Neural progenitor cell (in vitro differentiated cells): ENCODE results near the gene EHD2. TPM values are rescaled to one million over a fixed set of nuclear protein-coding genes. Genes with fewer than 3 reads are reported as not detected.
"Not testable (repeated sequence)": the region's sequence is repeated elsewhere in the genome, so short reads cannot be mapped to it uniquely, and the experiment has no call there.

Experiments used
- DNase-seq: peaks from one replicate; pipeline ENCODE4 v3.0.0-alpha.2; 2016; ENCODE audit warnings: low spot score
- H2AFZ ChIP-seq: fragments of 200-600 bp; sonication (generic); replicated peaks from 2 replicates; pipeline ENCODE4 v1.6.1; 2016; ENCODE audit warnings: antibody characterized with exemption
- H3F3A ChIP-seq: fragments of 200-600 bp; sonication (generic); 2 replicates; pipeline ENCODE4 v1.6.1; 2016; ENCODE audit warnings: antibody characterized with exemption, low read depth
- H3K27ac ChIP-seq: fragments of 200-600 bp; sonication (generic); 2 replicates; pipeline ENCODE4 v1.5.1; 2016; ENCODE audit warnings: mild to moderate bottlenecking
- H3K27me3 ChIP-seq: fragments of 200-600 bp; sonication (generic); 2 replicates; pipeline ENCODE4 v1.6.1; 2016; ENCODE audit warnings: mild to moderate bottlenecking, moderate library complexity
- H3K36me3 ChIP-seq: fragments of 200-600 bp; sonication (generic); 2 replicates; pipeline ENCODE4 v1.5.1; 2016
- H3K4me1 ChIP-seq: fragments of 200-600 bp; sonication (generic); 2 replicates; pipeline ENCODE4 v1.6.1; 2016; ENCODE audit warnings: mixed run types
- H3K4me2 ChIP-seq: fragments of 200-600 bp; sonication (generic); 2 replicates; pipeline ENCODE4 v1.6.1; 2016
- H3K4me3 ChIP-seq: fragments of 200-600 bp; sonication (generic); 2 replicates; pipeline ENCODE4 v1.5.1; 2016
- H3K79me2 ChIP-seq: fragments of 200-600 bp; sonication (generic); 2 replicates; pipeline ENCODE4 v1.6.1; 2016; ENCODE audit warnings: low read depth
- H3K9ac ChIP-seq: fragments of 200-600 bp; sonication (generic); 2 replicates; pipeline ENCODE4 v1.6.1; 2016
- H3K9me3 ChIP-seq: fragments of 200-600 bp; sonication (generic); 2 replicates; pipeline ENCODE4 v1.5.1; 2016; ENCODE audit warnings: low read depth
- H4K20me1 ChIP-seq: fragments of 200-600 bp; sonication (generic); 2 replicates; pipeline ENCODE4 v1.6.1; 2016; ENCODE audit warnings: low read depth
- H3K27ac Mint-ChIP-seq: 3 replicates; pipeline ENCODE4 v1.8.0; 2021; ENCODE audit warnings: mixed read lengths
- H3K27me3 Mint-ChIP-seq: 2 replicates; pipeline ENCODE4 v1.8.0; 2022; ENCODE audit warnings: low read depth, mild to moderate bottlenecking, inconsistent platforms, moderate library complexity, mixed read lengths; ENCODE audit not compliant: insufficient read depth
- H3K36me3 Mint-ChIP-seq: 3 replicates; pipeline ENCODE4 v1.8.0; 2021; ENCODE audit warnings: mixed read lengths
- H3K4me1 Mint-ChIP-seq: 3 replicates; pipeline ENCODE4 v1.8.0; 2021; ENCODE audit warnings: mixed read lengths
- H3K4me3 Mint-ChIP-seq: 3 replicates; pipeline ENCODE4 v1.8.0; 2021; ENCODE audit warnings: mild to moderate bottlenecking, moderate library complexity, mixed read lengths
- H3K9me3 Mint-ChIP-seq: 3 replicates; pipeline ENCODE4 v1.8.0; 2020; ENCODE audit warnings: mixed read lengths
- EZH2 ChIP-seq: fragments of 200-600 bp; sonication (generic); IDR thresholded peaks from 2 replicates; pipeline ENCODE4 v1.6.1; 2017; ENCODE audit warnings: antibody characterized with exemption, mild to moderate bottlenecking, moderate library complexity
- EZH2phosphoT487 ChIP-seq: fragments of 200-600 bp; sonication (generic); IDR thresholded peaks from 2 replicates; pipeline ENCODE4 v1.6.1; 2017; ENCODE audit warnings: antibody characterized with exemption
- total RNA-seq: library from RNA; depleted of rRNA; stranded (reverse); fragments of >200 nt; gene quantifications from 2 replicates; pipeline ENCODE4 v1.2.3, GENCODE V29; 2015; ENCODE audit warnings: low replicate concordance
- TF ChIP-seq, protein P1 (sequence below): fragments of 200-600 bp; sonication (generic); IDR thresholded peaks from 2 replicates; pipeline ENCODE4 v1.5.1; 2017; ENCODE audit warnings: antibody characterized with exemption, mild to moderate bottlenecking

The EHD2 gene
- total RNA-seq, 1 donor from 2014 or later = 1.5 TPM

DNA sequence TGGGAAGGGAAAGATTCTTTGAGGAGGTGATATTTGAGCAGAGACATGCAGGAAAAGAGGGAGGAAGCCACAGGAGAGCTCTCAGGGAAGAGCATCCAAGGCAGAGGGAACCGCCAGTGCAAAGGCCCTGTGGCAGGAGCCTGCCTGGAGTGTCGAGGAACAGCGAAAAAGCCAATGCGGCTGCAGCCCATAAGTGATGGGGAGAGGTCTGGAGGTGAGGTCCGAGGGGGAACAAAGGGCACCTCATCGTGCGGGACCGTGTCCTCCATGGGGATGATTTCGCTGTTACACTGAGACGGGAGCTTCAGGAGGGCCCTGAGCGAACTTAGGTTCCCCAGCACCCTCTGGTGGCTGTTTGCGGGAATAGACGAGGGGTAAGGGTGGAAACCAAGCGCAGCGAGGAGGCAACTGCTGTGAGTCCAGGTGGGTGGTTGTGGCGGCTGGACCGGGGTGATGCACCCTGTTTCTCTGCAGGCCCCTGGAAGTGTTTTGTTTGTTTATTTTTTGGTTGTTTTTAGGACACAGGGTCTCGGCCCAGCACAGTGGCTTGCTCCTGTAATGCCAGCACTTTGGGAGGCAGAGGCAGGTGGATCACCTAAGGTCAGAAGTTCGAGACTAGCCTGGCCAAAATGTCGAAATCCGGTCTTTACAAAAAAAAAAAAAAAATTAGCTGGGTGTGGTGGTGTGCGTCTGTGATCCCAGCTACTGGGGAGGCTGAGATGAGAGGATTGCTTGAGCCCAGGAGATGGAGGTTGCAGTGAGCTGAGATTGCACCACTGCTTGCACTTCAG is 5.9 kb upstream of the EHD2 start:
- peak; percentile 88 for DNase-seq

DNA sequence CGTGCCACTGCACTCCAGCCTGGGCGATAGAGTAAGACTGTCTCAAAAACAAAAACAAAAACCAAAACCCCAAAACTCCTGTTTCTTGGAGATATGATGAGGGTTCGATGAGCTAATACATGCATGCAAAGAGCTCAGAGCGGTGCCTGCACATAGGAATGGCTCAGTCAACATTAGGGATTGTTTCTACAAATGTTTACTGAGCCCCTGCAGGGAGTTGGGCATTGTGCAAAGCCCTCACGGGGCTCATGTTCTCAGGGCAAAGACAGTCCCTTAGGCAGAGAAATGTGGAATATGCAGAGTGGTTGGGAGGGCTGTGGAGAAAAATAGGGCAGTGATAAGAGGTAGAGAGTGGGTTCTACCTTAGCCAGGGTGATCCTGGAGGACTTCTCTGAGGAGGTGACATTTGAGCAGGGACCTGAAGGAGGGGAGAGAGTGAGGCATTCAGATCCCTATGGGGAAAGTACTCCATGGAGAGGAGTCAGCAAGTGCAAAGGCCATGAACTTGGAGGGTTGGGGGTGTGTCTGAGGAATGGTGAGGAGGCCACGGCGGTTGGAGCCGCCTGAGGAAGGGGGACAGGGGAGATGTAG is 1.5 kb upstream of the EHD2 start:
- Histone ChIP-seq H3K27me3 (peaks cover 6% of the 10 kb centered on the region), H3K79me2 (no peaks in the 10 kb centered on the region), H2AFZ (no peak overlapping the region), H3K9me3 (no peaks in the 10 kb centered on the region), H3K4me3 (no peak overlapping the region), H3K4me2 (no peak overlapping the region), H3K36me3 (no peaks in the 10 kb centered on the region), H3K4me1 (no peaks in the 10 kb centered on the region), H4K20me1 (no peaks in the 10 kb centered on the region), H3F3A (peaks cover 5% of the 10 kb centered on the region), H3K27ac (no peak overlapping the region), H3K9ac (no peak overlapping the region)
- Mint-ChIP-seq H3K36me3 (no peaks in the 10 kb centered on the region), H3K27me3 (peaks cover 29% of the 10 kb centered on the region), H3K9me3 (peaks cover 21% of the 10 kb centered on the region), H3K27ac (no peak overlapping the region), H3K4me3 (peak overlapping the region; percentile 69), H3K4me1 (no peaks in the 10 kb centered on the region)
- DNase-seq = no peak
- TF ChIP-seq EZH2phosphoT487 (no peak), EZH2 (no peak)
- TF ChIP-seq, protein P1, sequence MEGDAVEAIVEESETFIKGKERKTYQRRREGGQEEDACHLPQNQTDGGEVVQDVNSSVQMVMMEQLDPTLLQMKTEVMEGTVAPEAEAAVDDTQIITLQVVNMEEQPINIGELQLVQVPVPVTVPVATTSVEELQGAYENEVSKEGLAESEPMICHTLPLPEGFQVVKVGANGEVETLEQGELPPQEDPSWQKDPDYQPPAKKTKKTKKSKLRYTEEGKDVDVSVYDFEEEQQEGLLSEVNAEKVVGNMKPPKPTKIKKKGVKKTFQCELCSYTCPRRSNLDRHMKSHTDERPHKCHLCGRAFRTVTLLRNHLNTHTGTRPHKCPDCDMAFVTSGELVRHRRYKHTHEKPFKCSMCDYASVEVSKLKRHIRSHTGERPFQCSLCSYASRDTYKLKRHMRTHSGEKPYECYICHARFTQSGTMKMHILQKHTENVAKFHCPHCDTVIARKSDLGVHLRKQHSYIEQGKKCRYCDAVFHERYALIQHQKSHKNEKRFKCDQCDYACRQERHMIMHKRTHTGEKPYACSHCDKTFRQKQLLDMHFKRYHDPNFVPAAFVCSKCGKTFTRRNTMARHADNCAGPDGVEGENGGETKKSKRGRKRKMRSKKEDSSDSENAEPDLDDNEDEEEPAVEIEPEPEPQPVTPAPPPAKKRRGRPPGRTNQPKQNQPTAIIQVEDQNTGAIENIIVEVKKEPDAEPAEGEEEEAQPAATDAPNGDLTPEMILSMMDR = no peak

More for the DNA sequence above, 5.9 kb upstream of the EHD2 start:
- H3K27ac Mint-ChIP-seq = no peak overlapping the region
- Histone ChIP-seq H4K20me1 (no peaks in the 10 kb centered on the region), H3F3A (peaks cover 5% of the 10 kb centered on the region), H3K27me3 (no peaks in the 10 kb centered on the region), H3K36me3 (no peaks in the 10 kb centered on the region), H3K79me2 (no peaks in the 10 kb centered on the region), H3K27ac (no peak overlapping the region), H3K4me2 (no peak overlapping the region), H3K9me3 (no peaks in the 10 kb centered on the region), H3K4me1 (no peaks in the 10 kb centered on the region), H3K9ac (no peak overlapping the region), H3K4me3 (no peak overlapping the region), H2AFZ (no peak overlapping the region)
- H3K4me1 Mint-ChIP-seq = no peaks in the 10 kb centered on the region
- peaks cover 6% of the 10 kb centered on the region for H3K36me3 Mint-ChIP-seq
- TF ChIP-seq EZH2 (no peak), EZH2phosphoT487 (no peak)
- TF ChIP-seq, protein P1 = peak; percentile 77
- H3K4me3 Mint-ChIP-seq = peak overlapping the region; percentile 52
- peaks cover 17% of the 10 kb centered on the region for H3K27me3 Mint-ChIP-seq
- no peaks in the 10 kb centered on the region for H3K9me3 Mint-ChIP-seq

DNA sequence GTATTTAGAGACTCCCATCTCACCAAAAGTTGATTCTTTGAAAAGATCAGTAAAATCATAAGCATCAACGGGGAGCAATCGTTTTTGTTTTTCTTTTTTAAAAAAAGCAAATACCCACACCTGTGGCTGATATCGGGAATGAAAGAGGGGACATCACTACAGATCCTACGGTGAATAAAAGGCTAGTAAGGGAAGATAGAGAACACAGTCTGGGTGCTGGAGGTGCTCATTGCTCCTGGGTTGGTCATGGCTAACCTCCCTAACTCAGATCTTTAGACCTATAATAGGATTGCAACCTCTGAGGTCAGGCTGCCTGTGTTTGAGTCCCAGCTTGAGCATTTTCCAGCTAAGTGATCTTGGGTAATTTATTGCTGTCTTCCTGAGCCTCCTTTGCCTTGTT is 1.1 kb downstream of the EHD2 start:
- Mint-ChIP-seq H3K27ac (no peak overlapping the region), H3K9me3 (peaks cover 21% of the 10 kb centered on the region)

DNA sequence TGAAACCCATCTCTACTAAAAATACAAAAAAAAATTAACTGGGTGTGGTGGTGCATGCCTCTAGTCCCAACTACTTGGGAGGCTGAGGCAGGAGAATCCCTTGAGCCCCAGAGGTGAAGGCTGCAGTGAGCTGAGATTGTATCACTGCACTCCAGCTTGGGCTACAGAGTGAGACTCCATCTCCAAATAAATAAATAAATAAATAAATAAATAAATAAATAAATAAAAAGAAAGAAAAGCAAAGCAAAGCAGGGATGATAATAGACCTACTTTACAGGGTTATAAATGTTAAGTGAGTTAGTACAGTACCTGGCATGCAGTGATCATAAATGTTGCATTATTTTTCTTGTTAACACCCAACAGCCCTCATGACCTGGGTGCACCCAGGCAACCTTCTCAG is 1.6 kb downstream of the EHD2 start:
- H3K27ac ChIP-seq, H2AFZ ChIP-seq, H3K79me2 ChIP-seq, H3K36me3 Mint-ChIP-seq, H3K27ac Mint-ChIP-seq, H3K36me3 ChIP-seq, H3K4me1 ChIP-seq, H3K9ac ChIP-seq, H3K9me3 ChIP-seq, H3K4me3 Mint-ChIP-seq, H3K4me1 Mint-ChIP-seq, DNase-seq, H4K20me1 ChIP-seq, H3K4me3 ChIP-seq, H3K4me2 ChIP-seq, H3K27me3 ChIP-seq, H3F3A ChIP-seq: not testable (repeated sequence)
- peaks cover 21% of the 10 kb centered on the region for H3K9me3 Mint-ChIP-seq
- H3K27me3 Mint-ChIP-seq = peaks cover 29% of the 10 kb centered on the region

More for the DNA sequence above, 1.1 kb downstream of the EHD2 start:
- Mint-ChIP-seq H3K4me3 (peak overlapping the region; percentile 67), H3K27me3 (peaks cover 29% of the 10 kb centered on the region), H3K4me1 (peaks cover 6% of the 10 kb centered on the region), H3K36me3 (no peaks in the 10 kb centered on the region)
- no peak overlapping the region for H2AFZ ChIP-seq
- peaks cover 6% of the 10 kb centered on the region for H3K27me3 ChIP-seq
- H3K36me3 ChIP-seq = no peaks in the 10 kb centered on the region
- H3K4me3 ChIP-seq = no peak overlapping the region
- no peak for TF ChIP-seq EZH2phosphoT487
- peaks cover 4% of the 10 kb centered on the region for H3K4me1 ChIP-seq
- no peaks in the 10 kb centered on the region for H3K79me2 ChIP-seq
- H3K4me2 ChIP-seq = no peak overlapping the region
- H3F3A ChIP-seq = peaks cover 5% of the 10 kb centered on the region
- H3K9me3 ChIP-seq = no peaks in the 10 kb centered on the region
- H3K27ac ChIP-seq = no peak overlapping the region
- H3K9ac ChIP-seq = no peak overlapping the region
- DNase-seq = no peak
- H4K20me1 ChIP-seq = no peaks in the 10 kb centered on the region
